T-helper 1 cell treated with Interleukin-12 subunit alpha and Interleukin-12 subunit beta and Interleukin-4 antibody, amounts not matched to agents 30 μg/mL and 1 μg/mL, for 36 hours (primary cell): Measurements from ENCODE around the gene AKAP8L.
"Not testable (repeated sequence)": the region's sequence is repeated elsewhere in the genome, so short reads cannot be mapped to it uniquely, and the experiment has no call there.

Source experiments
- H3K27ac Mint-ChIP-seq: one replicate; pipeline ENCODE4 v1.8.0; 2021; ENCODE audit warnings: mild to moderate bottlenecking, mixed read lengths
- H3K27me3 Mint-ChIP-seq: one replicate; pipeline ENCODE4 v1.8.0; 2021; ENCODE audit warnings: low read depth, mixed read lengths
- H3K36me3 Mint-ChIP-seq: one replicate; pipeline ENCODE4 v1.8.0; 2021; ENCODE audit warnings: low read depth, mixed read lengths
- H3K4me1 Mint-ChIP-seq: one replicate; pipeline ENCODE4 v1.8.0; 2021; ENCODE audit warnings: low read depth, mixed read lengths
- H3K4me3 Mint-ChIP-seq: one replicate; pipeline ENCODE4 v1.8.0; 2021; ENCODE audit warnings: mild to moderate bottlenecking, moderate library complexity, mixed read lengths
- H3K9me3 Mint-ChIP-seq: one replicate; pipeline ENCODE4 v1.8.0; 2021; ENCODE audit warnings: mixed read lengths

The AKAP8L gene

DNA sequence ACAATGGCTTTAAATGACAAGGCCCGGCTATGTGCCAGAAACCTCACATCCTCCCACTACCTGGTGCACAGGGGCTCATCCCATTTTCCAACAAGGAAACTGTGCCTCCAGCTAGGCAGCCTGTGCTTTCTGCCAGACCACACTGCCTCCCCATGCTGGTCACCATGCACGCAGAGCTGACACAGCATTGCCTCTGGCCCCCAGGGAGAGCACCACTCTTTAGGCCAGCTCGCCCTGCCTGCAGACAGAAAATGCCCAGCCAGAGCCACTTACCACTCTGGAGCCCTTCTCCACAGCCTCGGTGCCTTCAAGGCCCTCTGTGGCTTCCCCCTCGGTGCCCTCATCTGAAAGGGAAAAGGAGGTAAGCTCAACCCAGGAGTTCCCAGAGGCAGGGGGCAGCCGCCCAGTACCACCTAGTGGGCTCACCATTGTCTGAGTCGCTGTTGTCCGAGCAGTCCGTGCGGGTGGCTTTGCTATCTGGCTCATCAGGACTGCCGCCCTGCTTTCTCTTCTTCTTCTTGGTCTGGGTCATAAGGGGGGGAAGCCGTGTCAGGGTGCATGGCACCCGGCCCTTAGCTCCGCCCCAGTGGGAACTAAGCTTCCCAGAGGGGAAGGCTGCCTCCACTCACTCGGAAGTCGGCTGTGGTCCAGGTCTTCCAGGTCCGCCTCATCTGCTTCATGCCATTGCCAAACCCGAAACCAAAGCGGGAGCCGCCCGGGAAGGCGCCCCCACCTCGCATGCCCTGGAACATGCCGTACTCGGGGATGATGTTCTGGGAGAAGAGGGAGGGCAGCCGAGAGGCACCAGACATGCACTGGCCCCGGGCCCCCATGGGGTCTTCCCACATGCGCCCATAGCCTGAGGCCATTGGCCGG lies 18.0 kb downstream of the AKAP8L start:
- Mint-ChIP-seq H3K27me3 (no peaks in the 10 kb centered on the region), H3K27ac (no peak overlapping the region), H3K4me1 (peaks cover 4% of the 10 kb centered on the region), H3K36me3 (peaks cover 39% of the 10 kb centered on the region), H3K4me3 (no peak overlapping the region), H3K9me3 (no peaks in the 10 kb centered on the region)

DNA sequence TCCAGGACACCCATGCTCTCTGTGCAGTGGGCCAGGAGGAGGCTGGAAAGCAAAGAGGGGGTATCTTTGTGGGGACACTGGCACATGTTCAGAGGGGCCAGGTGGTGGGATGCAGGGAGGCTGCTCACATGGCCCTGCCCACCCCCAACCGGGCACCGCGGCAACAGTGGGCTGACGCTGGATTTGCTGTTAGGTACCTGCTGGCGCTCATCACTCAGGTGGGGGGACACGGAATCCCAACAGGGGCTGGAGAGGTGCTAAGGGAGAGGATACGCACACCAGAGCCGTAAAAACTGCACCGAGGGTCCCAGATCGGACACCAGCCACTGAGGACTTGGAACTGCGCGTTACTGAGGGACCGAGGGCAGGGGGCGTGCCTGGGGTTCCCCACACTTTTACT lies 19.2 kb downstream of the AKAP8L start:
- H3K27me3 Mint-ChIP-seq, result no peaks in the 10 kb centered on the region
- peaks cover 2% of the 10 kb centered on the region for H3K4me1 Mint-ChIP-seq
- H3K27ac Mint-ChIP-seq, result no peak overlapping the region
- no peak overlapping the region for H3K4me3 Mint-ChIP-seq
- H3K36me3 Mint-ChIP-seq, result peaks cover 35% of the 10 kb centered on the region
- H3K9me3 Mint-ChIP-seq, result no peaks in the 10 kb centered on the region

DNA sequence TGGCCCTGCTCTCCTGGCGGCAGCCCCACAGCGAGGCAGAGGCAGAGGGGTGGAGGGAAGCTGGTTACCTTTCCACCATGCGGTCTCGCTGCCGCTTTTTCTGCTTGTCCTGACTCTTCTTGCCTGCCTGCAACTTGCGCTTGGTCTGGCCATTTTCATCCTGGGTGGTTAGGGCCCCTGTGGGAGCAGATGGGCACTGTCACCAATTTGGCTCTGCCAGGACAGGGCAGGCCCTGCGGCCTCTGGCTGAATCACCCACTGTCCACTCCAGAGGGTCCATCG lies 19.6 kb downstream of the AKAP8L start:
- H3K36me3 Mint-ChIP-seq, result peaks cover 33% of the 10 kb centered on the region
- H3K27me3 Mint-ChIP-seq, result no peaks in the 10 kb centered on the region
- H3K4me3 Mint-ChIP-seq, result no peak overlapping the region
- no peaks in the 10 kb centered on the region for H3K9me3 Mint-ChIP-seq
- no peak overlapping the region for H3K27ac Mint-ChIP-seq
- H3K4me1 Mint-ChIP-seq, result no peaks in the 10 kb centered on the region

- H3K36me3 Mint-ChIP-seq, result peaks cover 37% of the 10 kb centered on the region
- no peak overlapping the region for H3K27ac Mint-ChIP-seq
- H3K4me3 Mint-ChIP-seq, result no peak overlapping the region
- H3K27me3 Mint-ChIP-seq, result no peaks in the 10 kb centered on the region
- no peaks in the 10 kb centered on the region for H3K4me1 Mint-ChIP-seq
- H3K9me3 Mint-ChIP-seq, result no peaks in the 10 kb centered on the region
Measured at GRCh38 chr19:15398501-15399233, 20.1 kb downstream of the AKAP8L start.

- no peak overlapping the region for H3K27ac Mint-ChIP-seq
- H3K9me3 Mint-ChIP-seq, result no peaks in the 10 kb centered on the region
- no peaks in the 10 kb centered on the region for H3K4me1 Mint-ChIP-seq
- peaks cover 45% of the 10 kb centered on the region for H3K36me3 Mint-ChIP-seq
- no peak overlapping the region for H3K4me3 Mint-ChIP-seq
- no peaks in the 10 kb centered on the region for H3K27me3 Mint-ChIP-seq
Measured at GRCh38 chr19:15397782-15398181, 21.0 kb downstream of the AKAP8L start.

DNA sequence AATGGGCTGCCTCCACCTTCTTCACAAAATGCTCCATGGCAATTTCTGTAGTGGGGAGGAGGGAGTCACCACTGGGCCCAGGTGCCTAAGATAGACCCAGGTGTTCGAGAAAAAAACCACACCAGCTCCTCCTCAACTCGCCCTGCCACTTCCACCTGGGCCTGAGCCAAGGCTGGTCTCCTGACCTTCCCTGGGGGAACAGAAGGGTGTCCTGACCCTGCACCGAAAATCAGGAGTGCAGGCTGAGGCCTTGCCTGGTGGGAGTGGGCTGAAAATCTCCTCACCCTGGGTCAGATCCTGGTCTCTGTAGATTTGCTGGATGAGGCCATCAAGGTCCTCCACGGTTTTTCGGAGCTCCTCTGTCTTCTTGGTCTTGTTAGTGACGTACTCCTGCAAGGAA lies 21.6 kb downstream of the AKAP8L start:
- Mint-ChIP-seq H3K36me3 (peaks cover 45% of the 10 kb centered on the region), H3K9me3 (no peaks in the 10 kb centered on the region), H3K27me3 (no peaks in the 10 kb centered on the region), H3K4me3 (no peak overlapping the region), H3K4me1 (no peaks in the 10 kb centered on the region), H3K27ac (no peak overlapping the region)

DNA sequence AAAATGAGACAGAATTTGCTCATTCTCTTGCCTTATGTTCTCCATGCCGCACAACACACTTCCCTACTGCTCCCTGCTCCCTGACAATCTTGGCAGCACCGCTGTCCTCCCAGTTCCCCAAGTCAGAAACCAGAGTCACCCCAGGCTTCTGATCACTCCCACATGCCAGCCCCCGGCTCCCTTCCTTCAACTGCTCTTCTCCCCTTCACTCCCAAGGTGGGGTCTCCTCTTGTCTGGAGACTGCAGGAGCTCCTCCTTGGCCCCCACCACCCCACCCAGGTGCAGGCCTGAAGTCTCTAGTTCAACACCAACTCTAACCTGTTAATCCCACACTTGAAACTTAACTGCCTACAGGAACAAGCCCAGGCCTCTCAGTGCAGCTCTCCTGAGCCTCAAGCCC lies 22.4 kb downstream of the AKAP8L start:
- Mint-ChIP-seq H3K4me1 (no peaks in the 10 kb centered on the region), H3K36me3 (peaks cover 45% of the 10 kb centered on the region), H3K27me3 (no peaks in the 10 kb centered on the region), H3K4me3 (no peak overlapping the region), H3K27ac (no peak overlapping the region), H3K9me3 (no peaks in the 10 kb centered on the region)

- not testable (repeated sequence) for H3K4me3 Mint-ChIP-seq
Measured at GRCh38 chr19:15395251-15395650, 23.5 kb downstream of the AKAP8L start.

DNA sequence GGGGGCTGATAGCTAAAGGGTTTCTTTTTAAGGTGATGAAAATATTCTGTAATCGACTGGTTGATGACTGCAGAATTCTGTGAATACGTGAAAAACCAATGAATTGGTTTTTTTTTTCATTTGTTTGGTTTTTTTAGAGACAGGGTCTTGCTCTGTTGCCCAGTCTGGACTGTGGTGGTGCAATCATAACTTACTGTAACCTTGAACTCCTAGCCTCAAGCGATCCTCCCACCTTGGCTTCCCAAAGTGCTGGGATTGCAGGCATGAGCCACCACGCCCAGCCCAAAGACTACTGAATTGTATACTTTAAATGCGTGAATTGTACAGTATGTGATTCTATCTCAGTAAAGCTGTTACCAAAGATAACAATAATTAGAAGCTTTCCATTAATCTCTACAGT lies 24.4 kb downstream of the AKAP8L start:
- Mint-ChIP-seq H3K9me3 (no peaks in the 10 kb centered on the region), H3K27me3 (no peaks in the 10 kb centered on the region), H3K4me1 (no peaks in the 10 kb centered on the region), H3K36me3 (peaks cover 41% of the 10 kb centered on the region), H3K4me3 (no peak overlapping the region), H3K27ac (no peak overlapping the region)

More at GRCh38 chr19:15395251-15395650, 23.5 kb downstream of the AKAP8L start:
- H3K9me3 Mint-ChIP-seq, H3K27me3 Mint-ChIP-seq, H3K4me1 Mint-ChIP-seq, H3K27ac Mint-ChIP-seq: not testable (repeated sequence)
- peaks cover 43% of the 10 kb centered on the region for H3K36me3 Mint-ChIP-seq

DNA sequence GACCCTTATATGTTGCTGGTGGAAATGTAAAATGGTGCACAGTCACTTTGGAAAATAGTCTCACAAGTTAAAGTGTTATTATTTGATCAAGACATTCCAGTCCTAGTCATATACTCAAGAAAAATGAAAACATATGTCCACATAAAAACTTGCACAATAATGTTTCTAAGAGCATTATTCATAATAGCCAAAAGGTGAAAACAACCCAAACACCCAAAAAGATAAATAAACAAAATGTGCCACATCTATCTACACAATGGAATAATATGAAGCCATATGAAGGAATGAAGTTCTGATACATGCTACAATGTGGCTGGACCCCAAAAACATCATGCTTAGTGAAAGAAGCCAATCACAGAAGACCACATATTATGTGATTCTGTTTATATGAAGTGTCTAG lies 24.8 kb downstream of the AKAP8L start:
- Mint-ChIP-seq H3K27me3 (no peaks in the 10 kb centered on the region), H3K27ac (no peak overlapping the region), H3K9me3 (no peaks in the 10 kb centered on the region), H3K4me1 (no peaks in the 10 kb centered on the region), H3K36me3 (peaks cover 41% of the 10 kb centered on the region), H3K4me3 (no peak overlapping the region)

- Mint-ChIP-seq H3K27ac (no peak overlapping the region), H3K36me3 (peaks cover 21% of the 10 kb centered on the region), H3K4me1 (no peaks in the 10 kb centered on the region), H3K4me3 (no peak overlapping the region), H3K27me3 (no peaks in the 10 kb centered on the region), H3K9me3 (no peaks in the 10 kb centered on the region)
Measured at GRCh38 chr19:15390814-15391213, 28.0 kb downstream of the AKAP8L start.

GRCh38 chr19:15381864-15382263 lies 36.9 kb downstream of the AKAP8L start:
- peak overlapping the region; percentile 60 for H3K4me3 Mint-ChIP-seq
- H3K9me3 Mint-ChIP-seq, result no peaks in the 10 kb centered on the region
- peaks cover 7% of the 10 kb centered on the region for H3K36me3 Mint-ChIP-seq
- H3K27ac Mint-ChIP-seq, result no peak overlapping the region
- peaks cover 28% of the 10 kb centered on the region for H3K4me1 Mint-ChIP-seq
- no peaks in the 10 kb centered on the region for H3K27me3 Mint-ChIP-seq

GRCh38 chr19:15381429-15381828 lies 37.4 kb downstream of the AKAP8L start:
- H3K4me1 Mint-ChIP-seq, result peaks cover 31% of the 10 kb centered on the region
- H3K36me3 Mint-ChIP-seq, result peaks cover 7% of the 10 kb centered on the region
- H3K9me3 Mint-ChIP-seq, result no peaks in the 10 kb centered on the region
- H3K27me3 Mint-ChIP-seq, result no peaks in the 10 kb centered on the region
- peak overlapping the region; percentile 60 for H3K4me3 Mint-ChIP-seq
- peak overlapping the region; percentile 71 for H3K27ac Mint-ChIP-seq

DNA sequence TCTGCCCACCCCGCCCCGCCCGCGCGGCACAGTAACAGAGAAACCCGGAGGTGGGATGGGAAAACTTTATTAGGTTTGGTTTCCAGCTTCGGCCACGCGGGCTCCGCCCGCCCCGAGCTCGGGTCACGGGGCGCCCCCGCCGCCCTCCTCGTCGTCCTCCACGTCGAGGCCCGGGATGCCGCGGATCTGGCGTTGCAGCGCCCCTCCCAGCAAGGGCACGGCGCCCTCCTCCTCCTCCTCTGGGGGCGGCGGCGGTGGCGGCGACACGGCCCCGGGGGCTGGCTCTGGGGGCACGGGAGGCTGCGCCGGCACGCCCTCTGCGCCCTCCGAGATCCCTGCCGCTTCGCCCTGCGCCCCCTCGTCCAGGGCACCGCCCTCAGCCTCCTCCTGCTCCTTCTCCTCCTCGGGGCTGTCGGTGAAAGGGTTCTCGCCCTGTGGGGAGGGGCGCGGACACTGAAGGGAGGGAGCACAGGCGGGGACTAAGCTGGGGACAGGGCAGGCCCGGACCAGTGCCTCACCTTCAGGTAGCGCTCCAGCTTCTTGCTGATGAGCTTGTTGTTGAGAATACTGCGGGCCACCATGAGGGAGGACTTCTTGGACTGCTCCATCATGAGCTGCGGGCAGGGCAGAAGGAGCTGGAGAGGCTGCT lies 38.7 kb downstream of the AKAP8L start:
- H3K27me3 Mint-ChIP-seq, result no peaks in the 10 kb centered on the region
- peaks cover 7% of the 10 kb centered on the region for H3K36me3 Mint-ChIP-seq
- H3K9me3 Mint-ChIP-seq, result no peaks in the 10 kb centered on the region
- peak overlapping the region; percentile 99 for H3K4me3 Mint-ChIP-seq
- H3K27ac Mint-ChIP-seq, result peak overlapping the region; percentile 87
- H3K4me1 Mint-ChIP-seq, result peaks cover 31% of the 10 kb centered on the region
